ENCODE results near the gene MPND.

The MPND gene

DNA sequence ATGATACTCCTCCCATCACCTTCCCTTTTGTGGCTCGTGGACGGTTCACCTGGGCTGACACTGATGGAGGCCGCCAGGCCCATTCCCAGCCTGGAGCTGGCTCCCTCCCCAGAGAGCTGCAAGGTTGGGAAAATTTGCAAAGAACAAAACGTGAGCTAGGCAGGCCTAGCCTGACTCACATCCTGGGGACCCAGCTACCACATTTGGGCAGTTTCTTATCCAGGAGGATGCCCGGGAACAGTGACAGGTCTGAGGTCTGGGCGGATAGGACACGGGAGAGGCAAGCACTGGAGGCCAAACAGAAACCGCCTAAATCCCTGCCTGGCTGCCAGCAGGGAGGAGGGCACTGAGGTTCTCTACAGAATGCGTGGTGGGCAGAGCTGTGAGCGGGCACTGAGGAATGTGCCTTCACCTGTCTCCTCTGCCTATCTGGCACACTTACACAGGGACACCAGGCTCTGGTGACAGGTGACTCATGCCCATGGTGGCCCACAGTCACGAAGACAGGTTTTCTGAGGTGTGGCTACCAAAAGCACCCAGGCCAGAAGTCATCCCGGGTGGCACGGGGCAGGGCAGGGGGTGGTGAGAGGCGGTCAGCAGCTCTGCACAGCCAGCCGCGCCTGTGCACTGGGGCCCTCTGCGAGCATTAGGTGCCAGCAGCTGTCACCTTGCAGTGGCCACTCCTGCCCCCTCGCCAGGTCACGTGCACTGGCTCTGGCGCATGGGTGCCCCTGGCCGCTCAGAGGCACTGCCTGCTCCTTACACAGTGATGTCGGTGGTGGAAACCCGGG, 33.8 kb downstream of the MPND start:
- DNase-seq, result no peak

DNA sequence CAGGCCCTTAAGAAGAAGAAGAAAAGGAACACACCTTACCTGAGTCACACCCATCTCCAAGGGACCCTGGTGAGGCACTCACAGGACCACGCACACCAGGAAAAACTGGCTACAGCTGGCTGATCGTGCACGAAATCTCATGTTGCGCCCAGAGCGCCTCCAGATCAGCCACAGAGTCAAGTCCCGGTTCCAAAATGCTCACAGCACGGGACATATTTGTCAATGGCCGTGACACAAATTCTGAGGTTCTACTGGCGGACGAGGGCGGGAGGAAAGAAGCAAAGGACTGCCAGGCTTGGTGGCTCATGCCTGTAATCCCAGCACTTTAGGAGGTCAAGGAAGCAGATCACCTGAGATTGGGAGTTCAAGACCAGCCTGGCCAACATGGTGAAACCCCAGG, 35.5 kb downstream of the MPND start:
- no peak for DNase-seq

DNA sequence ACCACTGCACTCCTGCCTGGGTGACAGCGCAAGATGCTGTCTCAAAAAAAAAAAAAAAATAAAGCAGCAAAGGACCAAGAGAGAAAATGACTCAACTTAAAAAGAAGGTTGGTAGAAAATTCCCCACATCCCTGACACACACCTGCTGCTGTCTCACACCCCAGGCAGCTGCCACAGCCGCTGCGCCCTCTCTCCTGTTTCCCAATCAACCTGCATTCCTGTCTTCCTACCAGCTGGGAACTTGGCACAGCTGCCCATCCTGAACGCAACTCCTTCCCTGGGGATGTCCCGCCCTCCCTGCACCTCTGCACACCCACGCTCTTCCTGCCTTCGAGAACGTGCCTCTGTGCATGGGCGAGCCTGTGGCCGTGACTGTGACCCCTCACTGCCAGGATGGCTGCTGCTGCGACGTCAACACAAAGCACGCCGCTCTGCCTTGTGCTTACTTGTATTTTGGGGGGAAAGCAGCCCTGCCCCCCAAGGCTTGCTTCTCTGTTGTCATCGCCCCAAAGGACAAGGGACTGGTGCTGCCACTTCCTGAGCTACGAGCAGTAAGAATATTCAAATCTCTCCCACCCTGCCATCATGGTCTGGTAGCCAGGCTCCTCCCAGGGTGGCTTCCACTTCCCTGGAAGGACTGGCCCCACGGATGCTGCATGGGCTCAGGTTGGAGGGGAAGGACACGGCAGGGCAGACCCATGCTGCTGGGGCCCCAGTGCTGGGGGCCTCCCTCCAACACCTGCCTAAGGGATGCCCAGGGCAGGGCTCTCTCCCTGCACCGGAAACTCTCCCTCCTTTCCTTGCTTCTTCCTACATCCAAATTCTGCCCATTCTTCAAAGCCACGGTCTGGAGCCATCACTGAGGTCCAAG, 36.3 kb downstream of the MPND start:
- DNase-seq, result peak in 1 of 58 donors; percentile 24

DNA sequence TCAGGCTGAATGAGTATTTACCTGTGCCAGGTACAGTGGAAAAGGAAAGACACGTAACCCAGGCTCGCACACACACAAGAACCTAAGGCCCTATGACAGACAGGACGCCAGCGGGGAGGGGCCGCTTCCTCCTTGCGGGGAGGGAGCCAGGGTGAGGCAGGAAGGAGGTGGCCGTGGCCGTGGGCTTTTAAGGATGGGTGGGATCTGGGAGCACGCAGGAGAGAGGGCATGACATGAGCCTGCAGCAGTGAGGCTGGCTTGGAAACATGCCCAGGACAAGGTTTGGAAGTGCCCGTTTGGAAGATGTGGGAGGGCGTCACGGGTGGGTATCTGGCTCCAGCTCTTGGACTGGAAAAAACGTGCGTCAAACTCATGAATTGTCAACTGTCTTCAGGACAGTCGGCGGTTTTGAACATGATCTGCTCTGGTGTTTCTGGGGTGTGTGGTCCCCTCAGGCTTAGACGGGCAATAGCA, 36.9 kb downstream of the MPND start:
- no peak for DNase-seq

DNA sequence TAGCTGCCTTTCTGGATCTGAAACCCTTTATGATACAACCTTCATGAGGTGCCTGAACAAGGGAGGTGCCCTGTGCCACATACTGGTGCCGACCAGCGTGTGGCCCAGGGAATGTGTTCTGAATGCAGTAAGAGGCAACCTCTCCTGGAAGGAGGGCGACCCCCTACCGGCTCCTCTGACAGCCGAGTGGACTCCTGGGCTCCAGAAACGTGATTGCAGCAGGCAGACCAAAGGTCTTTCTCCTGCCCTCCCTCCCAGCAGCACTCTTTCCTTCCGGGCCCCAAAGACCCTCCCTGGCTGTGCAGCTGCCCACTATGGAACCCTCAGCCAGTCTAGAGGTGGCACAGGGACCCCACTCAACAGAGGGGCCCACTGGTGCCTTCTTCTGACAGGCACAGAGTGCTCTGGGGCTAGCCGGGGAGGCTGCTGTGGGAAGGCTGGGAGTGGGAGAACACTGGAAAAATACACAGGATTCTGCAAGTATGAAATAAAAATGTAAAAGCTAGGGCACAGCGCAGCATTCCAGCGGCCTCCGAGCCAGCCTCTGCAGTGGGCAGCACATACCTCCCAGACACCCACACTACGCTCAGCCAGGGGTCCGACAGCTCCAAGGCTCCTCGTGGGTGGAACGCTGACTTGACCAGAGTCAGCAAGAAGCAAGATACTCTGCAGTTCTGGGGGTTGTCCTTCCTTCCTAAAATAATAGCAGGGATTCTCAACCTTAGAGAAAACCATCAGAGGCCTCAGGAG, 42.1 kb downstream of the MPND start:
- DNase-seq, result peak in 3 of 58 donors; percentile 27 to 36 (median 35)

DNA sequence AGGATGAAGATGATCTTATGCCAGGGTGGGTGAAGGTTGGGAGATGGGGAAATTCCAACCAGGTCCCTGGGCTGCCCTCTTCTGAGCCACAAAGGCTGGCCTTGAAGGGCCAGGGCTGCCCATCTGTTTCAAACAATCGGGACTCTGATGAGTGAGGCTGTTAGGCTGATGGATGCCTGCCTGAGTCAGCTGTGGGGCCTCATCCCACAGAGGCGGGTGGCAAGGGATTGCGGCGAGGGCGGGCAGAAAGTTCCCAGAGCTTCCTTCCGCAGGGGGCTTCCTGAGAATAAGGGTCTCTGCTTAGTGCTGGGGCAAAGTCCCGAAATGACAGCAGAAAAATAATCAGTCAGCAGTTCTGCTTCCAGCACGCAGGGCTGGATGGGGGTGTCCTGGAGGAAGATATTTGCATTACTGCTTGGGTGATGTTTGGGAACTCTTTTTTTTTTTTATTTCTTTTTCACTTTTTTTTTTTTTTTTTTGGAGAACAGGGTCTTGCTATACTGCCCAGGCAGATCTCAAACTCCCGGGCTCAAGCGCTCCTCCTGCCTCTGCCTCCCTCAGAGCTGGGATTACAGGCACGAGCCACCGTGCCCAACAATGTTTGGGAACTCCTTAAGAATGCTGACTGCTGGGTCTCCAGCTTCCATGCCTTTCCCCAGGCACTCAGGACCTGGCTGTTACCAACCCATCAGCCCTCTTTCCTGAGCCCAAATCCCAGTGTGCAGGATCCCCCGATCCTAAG, 42.9 kb downstream of the MPND start:
- DNase-seq, result peak in 33 of 58 donors; percentile 10 to 79 (median 44)

DNA sequence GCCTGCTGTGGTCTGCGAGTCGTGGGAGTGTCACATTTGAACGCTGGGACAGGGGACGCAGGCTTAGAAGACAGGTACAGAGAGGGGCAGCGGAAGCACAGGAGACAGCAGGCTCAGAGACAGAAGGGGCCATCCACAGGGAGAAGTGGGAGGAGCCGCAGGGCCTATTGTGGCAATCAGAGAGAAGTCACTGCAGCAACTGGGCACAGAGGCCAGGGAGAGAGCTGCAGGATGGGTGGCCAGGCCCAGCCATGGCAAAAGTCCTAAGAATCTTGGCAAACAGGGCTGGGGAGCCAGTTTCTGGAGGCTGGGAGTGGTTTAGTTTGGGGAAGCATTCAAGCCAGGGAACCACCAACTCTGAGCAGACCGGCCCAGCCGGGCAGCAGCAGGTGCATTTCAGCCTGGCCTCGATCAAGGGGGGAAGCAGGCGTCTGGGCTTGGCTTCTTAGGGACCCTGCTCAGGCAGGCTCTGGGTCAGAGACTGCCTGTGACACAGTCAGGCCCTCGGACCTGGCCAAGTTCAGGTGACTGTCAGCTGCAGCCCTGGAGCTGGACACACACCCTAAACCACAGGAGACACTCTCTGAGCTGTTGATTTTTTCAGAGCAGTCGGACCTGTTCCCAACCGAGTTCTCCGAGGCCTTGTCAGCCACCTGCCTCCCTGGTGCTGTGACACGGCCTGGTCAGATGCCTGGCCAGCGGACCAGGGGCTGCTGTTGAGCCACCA, 45.1 kb downstream of the MPND start:
- DNase-seq, result peak in 11 of 58 donors; percentile 13 to 46 (median 29)

DNA sequence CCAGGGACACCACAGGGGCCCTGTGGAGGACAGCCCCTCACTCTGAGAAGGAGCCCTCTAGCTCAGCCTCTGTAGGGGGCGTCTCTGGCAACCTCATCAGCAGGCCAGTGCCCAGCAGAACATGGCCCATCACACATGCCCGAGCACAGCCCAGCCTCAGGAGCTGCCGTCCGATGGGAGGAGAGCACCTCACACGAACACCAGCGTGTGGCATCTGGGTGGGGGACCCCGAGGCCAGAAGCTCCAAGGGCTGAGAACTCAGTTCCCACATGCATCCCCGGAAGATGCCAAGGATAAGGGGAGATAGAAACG, 45.7 kb downstream of the MPND start:
- DNase-seq, result no peak

DNA sequence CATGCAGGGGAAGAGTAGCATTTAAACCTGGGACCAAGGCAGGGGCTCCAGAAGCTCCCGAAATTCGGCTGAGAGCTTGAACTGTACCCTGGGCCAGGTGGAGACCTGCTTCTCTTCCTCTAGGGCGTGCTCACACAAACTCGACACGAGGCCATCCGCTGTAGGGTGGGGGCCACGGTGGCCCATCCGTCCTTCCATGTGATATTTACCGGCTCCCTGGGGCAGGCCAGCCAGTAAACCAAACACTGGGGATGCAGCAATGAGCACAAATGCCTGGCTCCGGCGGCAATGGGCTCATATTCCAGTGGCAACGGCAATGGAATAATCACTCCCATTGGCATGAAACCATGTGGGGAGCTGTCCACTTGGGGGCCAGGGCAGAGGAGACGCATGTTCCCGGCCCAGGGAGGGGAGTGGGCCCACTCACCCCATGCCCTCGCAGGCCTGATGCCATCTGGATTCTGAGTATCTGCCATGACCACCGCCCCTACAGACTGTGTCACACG, 46.2 kb downstream of the MPND start:
- no peak for DNase-seq

DNA sequence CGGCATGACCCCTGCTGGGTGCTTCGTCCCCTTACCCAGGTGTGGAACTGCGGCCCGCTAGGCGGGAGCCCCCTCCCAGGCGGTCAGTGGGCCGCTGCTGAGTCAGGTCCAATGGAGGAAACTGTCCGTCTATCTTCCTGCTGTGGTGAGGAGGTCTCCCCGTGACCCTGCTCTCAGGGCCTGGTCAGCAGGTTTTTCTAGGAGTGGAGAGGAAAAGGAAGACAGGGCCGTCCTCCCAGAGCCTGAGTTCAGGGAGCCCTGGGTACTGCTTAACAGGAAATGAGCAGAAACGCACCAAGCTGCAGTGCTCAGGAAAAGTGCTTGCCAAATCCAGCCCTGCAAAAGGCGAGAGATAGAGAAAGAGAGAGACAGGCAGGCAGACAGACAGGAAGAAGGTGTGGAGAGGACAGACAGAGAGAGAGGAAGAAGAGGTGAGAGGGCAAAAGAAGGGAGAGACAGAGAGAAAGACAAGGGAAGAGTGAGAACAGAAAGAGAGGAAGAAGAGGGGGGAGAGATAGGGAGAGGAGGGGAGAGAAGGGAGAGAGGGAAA, 46.7 kb downstream of the MPND start:
- DNase-seq, result peak in 3 of 58 donors; percentile 18 to 25 (median 19)

DNA sequence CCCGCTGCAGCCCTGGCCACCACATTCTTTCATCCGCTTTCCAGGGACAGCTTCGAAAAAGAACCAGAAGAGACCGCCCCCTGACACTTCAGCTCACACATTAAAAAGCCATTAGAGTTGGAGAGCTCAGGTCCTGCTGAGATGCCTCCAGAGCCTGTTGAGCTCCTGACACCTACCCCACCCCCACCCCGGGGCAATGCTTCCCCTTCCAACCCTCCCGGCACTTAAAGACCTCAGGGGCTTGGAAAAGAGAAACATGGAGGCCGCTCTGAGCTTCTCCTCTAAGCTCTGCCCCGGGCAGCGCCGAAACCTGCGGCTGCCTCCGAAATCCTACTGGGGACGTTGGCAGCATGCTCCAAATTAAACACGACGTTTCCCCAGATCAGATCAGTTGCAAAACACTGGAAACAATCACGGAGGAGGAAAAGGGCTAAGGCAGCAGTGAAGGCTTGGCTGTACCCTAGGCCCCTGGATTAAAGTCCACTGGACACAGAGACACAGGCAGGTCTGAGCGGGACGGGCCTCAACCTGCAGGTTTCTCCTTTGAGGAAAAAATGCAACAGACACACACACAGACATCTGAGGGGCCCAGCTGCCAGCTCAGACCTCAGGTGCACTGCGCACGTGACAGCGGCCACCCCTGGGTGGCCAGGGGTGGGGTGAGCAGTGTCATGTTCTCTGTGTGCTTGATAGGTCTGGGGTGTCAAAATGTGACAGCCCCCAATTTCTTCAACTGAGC, 47.4 kb downstream of the MPND start:
- DNase-seq, result peak in 1 of 58 donors; percentile 28

DNA sequence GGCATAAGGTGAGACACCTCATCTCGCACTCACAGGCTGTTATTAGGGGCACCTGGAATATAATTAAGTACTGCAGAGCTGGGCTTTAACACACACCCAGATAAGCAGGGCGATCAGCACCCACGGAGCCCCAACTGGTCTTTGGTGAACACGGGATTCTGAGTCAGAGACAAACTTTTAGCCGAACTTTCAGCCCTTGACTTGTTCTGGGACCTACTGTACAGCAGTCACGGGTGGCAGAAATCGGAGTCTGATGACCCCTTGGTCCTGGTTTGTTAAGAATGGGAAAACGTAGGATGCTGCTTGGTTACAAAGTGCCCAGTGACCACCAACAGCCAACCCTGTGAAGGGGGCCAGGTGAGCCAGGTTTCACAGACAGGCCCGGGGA, 47.9 kb downstream of the MPND start:
- DNase-seq, result no peak

DNA sequence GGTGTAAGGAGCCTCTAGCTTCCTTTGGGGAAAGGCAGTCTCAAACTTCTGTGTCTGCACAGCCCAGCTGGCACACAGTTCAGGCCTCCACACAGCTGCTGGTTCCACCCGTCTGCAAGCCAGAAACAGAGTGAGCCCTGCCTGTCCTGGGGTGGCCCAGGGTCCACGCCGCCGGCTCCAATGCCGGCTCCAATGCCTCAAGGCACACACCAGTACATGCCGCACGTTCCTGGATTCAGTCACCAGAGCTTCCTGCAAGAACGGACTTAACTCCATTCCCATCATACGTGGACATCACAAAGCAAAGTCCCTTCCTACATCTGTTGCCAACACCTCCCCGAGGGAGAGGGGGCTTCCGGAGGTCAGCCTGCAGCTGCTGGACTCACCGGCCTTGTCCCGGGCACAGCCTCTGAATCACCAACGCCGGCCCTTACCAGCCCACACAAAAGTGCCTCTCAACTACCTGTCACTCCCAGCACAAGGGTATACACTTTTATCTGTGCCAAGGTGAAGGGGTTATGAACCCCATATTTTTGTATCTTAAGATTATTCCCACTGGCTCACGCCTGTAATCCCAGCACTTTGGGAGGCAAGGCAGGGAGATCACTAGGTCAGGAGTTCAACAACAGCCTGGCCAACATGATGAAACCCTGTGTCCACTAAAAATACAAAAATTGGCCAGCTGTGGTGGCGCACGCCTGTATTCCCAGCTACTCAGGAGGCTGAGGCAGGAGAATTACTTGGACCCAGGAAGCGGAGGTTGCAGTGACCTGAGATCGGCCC, 48.5 kb downstream of the MPND start:
- no peak for DNase-seq

DNA sequence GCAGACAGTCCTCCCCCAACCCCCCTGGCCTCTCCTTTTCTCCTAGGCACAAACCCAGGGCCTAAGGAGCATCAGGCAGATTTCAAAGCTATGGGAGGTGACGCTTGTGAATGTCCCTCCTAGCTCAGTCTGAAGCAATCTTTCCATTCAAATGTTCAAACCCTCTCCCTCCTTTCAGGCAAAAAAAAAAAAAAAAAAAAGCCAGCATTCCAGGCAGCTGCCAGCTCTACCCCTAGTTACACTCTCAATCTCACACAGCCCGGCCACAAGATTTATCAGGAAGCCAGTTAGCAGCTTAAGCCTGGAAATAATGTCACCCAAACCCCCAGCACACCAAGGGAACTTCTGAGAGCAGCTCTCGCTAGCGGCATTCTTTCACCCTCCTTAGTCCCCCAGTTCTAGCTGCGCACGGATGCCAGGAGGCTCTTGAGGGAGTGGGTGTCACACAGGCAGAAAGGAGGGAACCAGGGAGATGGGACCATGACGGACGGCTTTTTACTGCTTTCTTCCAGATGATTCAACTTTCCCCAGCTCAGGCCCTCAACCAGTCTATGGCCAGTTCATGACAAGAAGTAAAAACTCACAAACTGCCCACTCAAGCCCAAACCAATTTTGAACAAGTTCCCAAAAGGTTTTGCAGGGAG, 50.7 kb downstream of the MPND start:
- peak in 5 of 58 donors; percentile 8 to 31 (median 10) for DNase-seq

DNA sequence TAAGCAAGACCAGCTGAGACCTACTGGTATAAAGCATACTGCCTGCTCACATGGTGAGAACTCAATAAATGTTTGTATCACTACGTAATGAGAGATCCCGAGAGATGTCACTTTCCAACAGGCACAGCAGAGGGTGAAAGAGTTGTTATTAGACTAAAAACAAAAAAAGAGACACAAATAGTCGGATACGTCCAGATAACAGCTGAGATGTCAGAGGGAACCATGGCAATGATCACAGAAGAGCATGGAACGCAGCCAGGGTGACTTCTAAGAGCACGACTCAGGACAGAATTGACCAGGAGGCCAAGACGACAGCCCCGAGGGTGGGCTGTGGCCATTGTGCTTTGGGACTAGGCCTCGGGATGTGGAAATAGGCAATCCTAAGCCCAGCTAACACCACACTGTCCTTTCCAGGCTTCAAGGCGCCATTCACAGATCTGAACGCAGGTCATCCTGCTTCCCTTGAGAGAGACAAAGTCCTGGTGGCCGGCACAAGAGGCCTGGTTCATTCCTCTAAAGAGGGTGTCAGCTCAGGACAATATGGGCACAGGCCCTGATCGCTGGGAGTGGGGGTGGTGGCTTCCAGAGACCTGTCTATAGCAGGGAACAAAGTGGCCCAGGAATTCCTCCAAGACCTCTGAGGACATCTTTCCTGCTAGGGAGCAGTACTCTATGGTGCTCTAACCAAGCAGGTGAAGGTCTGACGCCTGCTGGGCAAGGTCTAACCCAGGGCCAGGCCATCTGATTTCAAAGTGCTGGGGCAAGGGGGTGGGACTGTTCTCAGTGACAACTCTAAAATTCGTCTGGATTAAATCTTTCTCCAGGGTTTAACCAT, 53.8 kb downstream of the MPND start:
- no peak for DNase-seq

DNA sequence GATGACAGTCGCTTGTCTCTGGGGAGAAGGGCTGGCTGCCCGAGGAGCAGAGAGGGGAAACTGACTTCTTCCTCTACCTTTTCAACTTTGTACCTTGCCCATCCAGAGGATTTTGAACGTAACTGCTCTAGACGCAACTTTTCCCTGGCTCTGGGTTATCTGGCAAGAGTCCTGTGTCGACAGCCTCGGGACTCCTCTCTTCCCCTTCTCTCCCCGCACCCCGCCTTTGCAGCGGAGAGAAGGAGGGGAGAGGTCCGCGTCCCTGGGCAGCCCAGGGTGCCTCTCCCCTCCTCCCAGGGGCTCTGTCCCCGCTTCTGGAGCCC, 56.4 kb downstream of the MPND start:
- peak in 2 of 58 donors; percentile 51 to 59 for DNase-seq
